Suppressor macrophage treated with lipopolysaccharide for 4 hours (primary cell): Measurements from ENCODE around the gene DUS1L.

Experiments
- DNase-seq: peaks from one replicate; pipeline ENCODE4 v3.0.0-alpha.2; 2020

DUS1L gene

GRCh38 chr17:82055023-82055964, 10.3 kb downstream of the DUS1L start:
- no peak for DNase-seq

- DNase-seq = no peak
These were observed 11.1 kb downstream of the DUS1L start for GRCh38 chr17:82054351-82055022.

GRCh38 chr17:82053556-82054263, 11.9 kb downstream of the DUS1L start:
- DNase-seq = no peak

- no peak for DNase-seq
These were observed 12.5 kb downstream of the DUS1L start for GRCh38 chr17:82053130-82053529.

GRCh38 chr17:82052638-82053059, 13.0 kb downstream of the DUS1L start:
- no peak for DNase-seq

- DNase-seq = peak; percentile 78
These were observed 13.6 kb downstream of the DUS1L start, which contains the start of the genes GPS1 and RFNG for GRCh38 chr17:82051776-82052637. GPS1 (plus strand) TSS chr17:82051898; CDS start chr17:82051932, 34 bp downstream. RFNG (minus strand) TSS chr17:82051811; CDS start chr17:82051766, 45 bp downstream.

GRCh38 chr17:82050761-82051641, 14.6 kb downstream of the DUS1L start:
- no peak for DNase-seq

- DNase-seq = no peak
These were observed 15.3 kb downstream of the DUS1L start for GRCh38 chr17:82050152-82050760.

- DNase-seq = no peak
These were observed 16.1 kb downstream of the DUS1L start for GRCh38 chr17:82049521-82049971.

- no peak for DNase-seq
These were observed 16.5 kb downstream of the DUS1L start for GRCh38 chr17:82049106-82049505.

GRCh38 chr17:82048571-82048971, 17.0 kb downstream of the DUS1L start:
- no peak for DNase-seq

GRCh38 chr17:82047914-82048570, 17.6 kb downstream of the DUS1L start:
- DNase-seq = no peak

GRCh38 chr17:82047379-82047778, 18.2 kb downstream of the DUS1L start:
- DNase-seq = no peak

GRCh38 chr17:82046903-82047302, 18.7 kb downstream of the DUS1L start:
- no peak for DNase-seq

GRCh38 chr17:82045936-82046484, 19.6 kb downstream of the DUS1L start:
- no peak for DNase-seq

- DNase-seq = no peak
These were observed 22.1 kb downstream of the DUS1L start for GRCh38 chr17:82043507-82043906.

GRCh38 chr17:82042649-82043048, 23.0 kb downstream of the DUS1L start:
- DNase-seq = no peak

GRCh38 chr17:82041144-82041814, 24.3 kb downstream of the DUS1L start:
- DNase-seq = peak; percentile 39

- DNase-seq = no peak
These were observed 25.8 kb downstream of the DUS1L start for GRCh38 chr17:82039695-82040299.
